Right lobe of liver (tissue), 4 donors: Measurements from ENCODE around the gene HNRNPH3.

Experiments used
- CTCF ChIP-seq, 4 donors: fragments of 200-600 bp in 3 of 4; fragments of 450-650 bp in 1 of 4; IDR thresholded peaks; one replicate each; pipeline versions ENCODE4 v1.5.1 to v1.8.0; 2016 to 2022; ENCODE audit warnings: antibody characterized with exemption in 4 of 4, mild to moderate bottlenecking in 2 of 4
- POLR2A ChIP-seq: fragments of 450-650 bp; IDR thresholded peaks from one replicate; pipeline ENCODE4 v1.6.1; 2017; ENCODE audit warnings: antibody characterized with exemption, mild to moderate bottlenecking
- donor health status: DM: no; HTN: no; CAD: no.
- donor health status: DM: no; HTN: no; CAD: no.
- donor health status: DM: no; HTN: yes; CAD: no.

GRCh38 chr10:68340358-68341080 lies 8.7 kb downstream of the HNRNPH3 start:
- no peak for TF ChIP-seq CTCF (IDR thresholded peaks at IDR 0.05)
- TF ChIP-seq POLR2A: no peak
